Astrocyte of the spinal cord (primary cell): ENCODE data around the gene FOXN1.

Experiments used
- DNase-seq: peaks from one replicate; pipeline ENCODE4 v3.0.0; 2011; ENCODE audit warnings: low read depth, low spot score
- H3K4me3 ChIP-seq: 2 replicates; pipeline ENCODE4 v1.5.1; 2011; ENCODE audit warnings: low read depth, mild to moderate bottlenecking, low read length, moderate library complexity
- in situ Hi-C: cut with HindIII; loops from 2 replicates; pipeline ENCODE4 v1.10.0; 2017; ENCODE audit warnings: low sequenced_read_pairs
- TF ChIP-seq, protein P1 (sequence below): IDR thresholded peaks from 2 replicates; pipeline ENCODE4 v1.5.1; 2012; ENCODE audit warnings: low read depth, mild to moderate bottlenecking, low read length, inconsistent platforms

Gene FOXN1

DNA sequence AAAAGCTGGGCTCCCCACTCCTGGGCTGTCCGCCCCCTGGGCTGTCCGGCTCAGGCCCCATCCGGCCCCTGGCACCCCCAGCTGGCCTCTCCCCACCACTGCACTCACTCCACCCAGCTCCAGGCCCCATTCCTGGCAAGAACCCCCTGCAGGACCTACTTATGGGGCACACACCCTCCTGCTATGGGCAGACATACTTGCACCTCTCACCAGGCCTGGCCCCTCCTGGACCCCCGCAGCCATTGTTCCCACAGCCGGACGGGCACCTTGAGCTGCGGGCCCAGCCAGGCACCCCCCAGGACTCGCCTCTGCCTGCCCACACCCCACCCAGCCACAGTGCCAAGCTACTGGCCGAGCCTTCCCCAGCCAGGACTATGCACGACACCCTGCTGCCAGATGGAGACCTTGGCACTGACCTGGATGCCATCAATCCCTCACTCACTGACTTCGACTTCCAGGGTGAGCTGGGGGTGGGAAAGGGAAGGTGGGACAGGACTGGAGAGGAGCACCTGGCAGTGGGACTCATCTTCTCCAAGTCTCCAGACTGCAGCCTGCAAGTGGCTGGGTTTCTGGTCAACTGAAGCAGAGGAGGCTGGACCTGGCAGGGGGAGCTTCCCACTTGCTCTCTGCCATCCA lies 28.7 kb downstream of the FOXN1 start:
- TF ChIP-seq, protein P1, sequence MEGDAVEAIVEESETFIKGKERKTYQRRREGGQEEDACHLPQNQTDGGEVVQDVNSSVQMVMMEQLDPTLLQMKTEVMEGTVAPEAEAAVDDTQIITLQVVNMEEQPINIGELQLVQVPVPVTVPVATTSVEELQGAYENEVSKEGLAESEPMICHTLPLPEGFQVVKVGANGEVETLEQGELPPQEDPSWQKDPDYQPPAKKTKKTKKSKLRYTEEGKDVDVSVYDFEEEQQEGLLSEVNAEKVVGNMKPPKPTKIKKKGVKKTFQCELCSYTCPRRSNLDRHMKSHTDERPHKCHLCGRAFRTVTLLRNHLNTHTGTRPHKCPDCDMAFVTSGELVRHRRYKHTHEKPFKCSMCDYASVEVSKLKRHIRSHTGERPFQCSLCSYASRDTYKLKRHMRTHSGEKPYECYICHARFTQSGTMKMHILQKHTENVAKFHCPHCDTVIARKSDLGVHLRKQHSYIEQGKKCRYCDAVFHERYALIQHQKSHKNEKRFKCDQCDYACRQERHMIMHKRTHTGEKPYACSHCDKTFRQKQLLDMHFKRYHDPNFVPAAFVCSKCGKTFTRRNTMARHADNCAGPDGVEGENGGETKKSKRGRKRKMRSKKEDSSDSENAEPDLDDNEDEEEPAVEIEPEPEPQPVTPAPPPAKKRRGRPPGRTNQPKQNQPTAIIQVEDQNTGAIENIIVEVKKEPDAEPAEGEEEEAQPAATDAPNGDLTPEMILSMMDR: no peak
- no peak for DNase-seq
- in situ Hi-C loops: no loop called here
- H3K4me3 ChIP-seq: no peak overlapping the region

DNA sequence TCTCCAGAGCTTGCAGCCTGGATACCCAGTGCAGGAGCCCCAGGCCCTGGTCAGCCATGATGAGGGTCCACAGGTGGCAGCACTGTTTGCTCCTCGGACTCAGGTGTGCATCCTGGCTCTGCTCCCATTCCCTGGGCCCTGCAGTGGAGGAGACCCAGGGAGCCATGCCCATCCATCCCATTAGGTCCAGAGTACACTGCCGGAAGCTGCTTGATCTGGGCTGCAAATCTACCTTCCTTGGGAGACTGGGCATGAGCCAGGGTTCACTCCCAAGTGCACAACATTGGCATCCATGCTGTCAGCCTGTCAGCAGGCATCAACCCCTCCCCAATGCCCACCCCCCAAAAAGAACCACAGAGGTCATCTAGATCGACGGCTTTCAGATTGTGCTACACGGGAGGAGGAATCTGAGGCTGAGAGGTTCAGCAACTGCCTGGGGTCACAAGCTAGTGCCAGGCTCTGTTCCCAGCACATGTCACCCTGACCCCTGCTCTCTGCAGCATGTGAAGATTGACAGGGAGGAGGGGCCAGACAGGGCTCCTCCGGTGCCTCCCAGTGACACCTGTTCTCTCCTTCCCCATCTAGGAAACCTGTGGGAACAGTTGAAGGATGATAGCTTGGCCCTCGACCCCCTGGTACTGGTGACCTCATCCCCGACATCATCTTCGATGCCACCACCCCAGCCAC lies 30.5 kb downstream of the FOXN1 start:
- in situ Hi-C loops: no loop called here
- TF ChIP-seq, protein P1: no peak
- H3K4me3 ChIP-seq: no peak overlapping the region
- no peak for DNase-seq

DNA sequence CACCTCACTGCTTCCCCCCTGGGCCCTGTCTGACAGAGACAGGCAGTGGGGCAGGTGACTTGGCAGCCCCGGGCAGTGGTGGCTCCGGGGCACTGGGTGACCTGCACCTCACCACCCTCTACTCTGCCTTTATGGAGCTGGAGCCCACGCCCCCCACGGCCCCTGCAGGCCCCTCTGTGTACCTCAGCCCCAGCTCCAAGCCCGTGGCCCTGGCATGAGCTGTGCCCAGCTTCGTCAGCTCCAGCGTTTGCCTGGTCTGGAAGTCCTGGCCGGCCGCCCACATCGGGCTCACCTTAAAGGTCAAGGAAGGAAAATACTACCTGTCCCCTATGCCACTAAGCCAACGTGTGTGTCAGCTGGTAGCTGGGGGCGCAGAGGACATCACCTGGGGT lies 31.1 kb downstream of the FOXN1 start:
- in situ Hi-C loops: no loop called here
- no peak overlapping the region for H3K4me3 ChIP-seq
- no peak for DNase-seq
- TF ChIP-seq, protein P1: no peak

DNA sequence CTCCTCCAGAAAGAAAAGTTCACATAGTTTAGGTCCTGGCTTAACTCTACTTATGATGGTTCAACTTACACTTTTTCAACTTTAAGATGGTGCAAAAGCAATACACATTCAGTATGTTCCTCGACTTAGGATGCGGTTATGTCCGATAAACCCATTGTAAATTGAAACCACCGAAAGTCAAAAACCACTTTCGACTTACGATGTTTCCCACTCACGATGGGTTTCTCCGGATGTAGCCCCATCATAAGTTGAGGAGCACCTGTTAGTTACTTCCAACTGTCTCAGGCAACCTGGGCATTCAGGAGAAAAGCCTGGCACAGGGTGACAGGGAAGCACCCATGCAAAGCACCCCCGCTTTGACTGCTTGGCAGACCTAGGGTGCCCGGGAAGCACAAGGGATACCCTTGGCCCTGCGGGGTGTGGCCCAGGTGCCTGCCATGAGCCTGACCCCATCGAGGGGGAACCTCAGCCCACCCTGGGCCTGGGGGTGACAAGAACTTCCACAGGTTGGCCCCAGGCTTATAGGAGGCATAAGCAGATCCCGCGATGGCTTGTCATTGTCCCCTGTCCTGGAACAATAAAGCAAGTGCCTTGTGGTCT lies 32.2 kb downstream of the FOXN1 start:
- DNase-seq: no peak
- TF ChIP-seq, protein P1: no peak
- in situ Hi-C loops: no loop called here
- H3K4me3 ChIP-seq: no peak overlapping the region

DNA sequence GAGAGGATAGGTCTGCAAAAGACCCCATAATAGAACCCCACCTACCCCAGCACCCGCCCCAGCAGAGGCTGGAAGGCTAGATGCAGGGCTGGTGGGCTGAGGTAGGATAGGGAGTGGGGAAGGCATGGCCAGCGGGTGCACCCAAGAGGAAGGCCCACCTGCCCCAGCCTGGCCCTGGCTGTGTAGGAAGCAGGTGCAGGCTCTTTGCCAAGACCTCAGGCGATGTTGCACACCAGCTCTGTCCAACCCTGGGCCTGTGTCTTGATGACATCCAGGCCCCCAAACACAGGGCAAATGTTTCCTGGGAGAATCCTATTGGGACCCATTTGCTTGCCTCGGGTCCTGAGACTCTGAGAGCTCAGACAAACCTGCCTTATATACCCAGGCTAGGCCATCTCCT lies 34.1 kb downstream of the FOXN1 start:
- in situ Hi-C loops: no loop called here
- DNase-seq: no peak
- no peak overlapping the region for H3K4me3 ChIP-seq
- TF ChIP-seq, protein P1: no peak

DNA sequence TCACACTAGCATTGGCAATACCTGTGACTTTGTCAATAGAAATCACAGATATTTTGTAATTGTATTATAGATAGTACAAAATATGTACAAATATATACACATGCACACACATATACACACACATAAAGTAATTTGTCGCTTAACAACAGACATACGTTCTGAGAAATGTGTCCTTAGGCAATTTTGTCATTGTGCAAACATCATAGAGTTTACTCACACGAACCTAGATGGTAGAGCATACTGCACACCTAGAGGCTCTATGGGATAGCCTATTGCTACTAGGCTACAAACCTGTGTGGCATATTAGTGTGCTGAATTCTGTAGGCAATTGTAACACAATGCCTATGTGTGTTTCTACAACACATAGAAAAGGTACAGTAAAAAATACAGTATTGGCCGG lies 35.3 kb downstream of the FOXN1 start:
- DNase-seq: no peak

More for the DNA sequence above, 35.3 kb downstream of the FOXN1 start:
- in situ Hi-C loops: no loop called here
- no peak overlapping the region for H3K4me3 ChIP-seq
- TF ChIP-seq, protein P1: no peak
